ENCODE measurements around the gene RETN. TPM values are rescaled to one million over a fixed set of nuclear protein-coding genes. Genes with fewer than 3 reads are reported as not detected.

The RETN gene
- polyA plus RNA-seq, 1 of the 3 experiments (the other 2 are of a cell fraction): not detected

DNA sequence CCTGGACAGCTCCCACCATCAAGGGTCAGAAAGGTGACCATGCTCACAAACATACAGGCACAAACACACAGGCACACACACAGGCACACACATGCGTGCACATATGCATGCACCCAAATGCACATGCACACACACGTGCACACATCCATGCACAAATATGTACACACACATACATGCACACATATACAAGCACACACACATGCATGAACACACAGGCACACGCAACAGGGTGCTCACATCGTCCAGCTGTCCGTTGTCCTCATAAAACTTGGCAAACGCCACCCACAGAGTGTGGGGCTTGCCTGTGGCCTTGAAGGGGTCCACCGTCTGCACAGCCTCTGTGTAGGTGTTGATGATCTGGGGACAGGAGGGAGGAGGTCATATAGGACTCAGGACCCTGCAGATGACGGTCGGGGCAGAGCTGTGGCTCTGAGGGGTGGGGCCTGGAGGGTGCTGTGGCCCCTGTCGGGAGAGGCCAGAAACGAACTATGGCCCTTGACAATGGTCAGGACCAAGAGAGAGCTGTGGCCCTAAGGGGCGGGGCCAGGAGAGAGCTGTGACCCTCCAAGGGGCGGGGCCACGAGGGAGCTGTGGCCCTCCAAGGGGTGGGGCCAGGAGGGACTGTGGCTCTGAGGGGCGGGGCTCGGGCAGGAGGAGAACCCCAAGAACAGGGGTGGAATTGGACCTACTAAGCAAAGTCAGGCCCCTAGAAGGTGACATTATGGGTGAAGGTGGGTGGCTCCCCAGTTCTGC is 45.7 kb upstream of the RETN start (continued):
- TF ChIP-seq, protein P1, sequence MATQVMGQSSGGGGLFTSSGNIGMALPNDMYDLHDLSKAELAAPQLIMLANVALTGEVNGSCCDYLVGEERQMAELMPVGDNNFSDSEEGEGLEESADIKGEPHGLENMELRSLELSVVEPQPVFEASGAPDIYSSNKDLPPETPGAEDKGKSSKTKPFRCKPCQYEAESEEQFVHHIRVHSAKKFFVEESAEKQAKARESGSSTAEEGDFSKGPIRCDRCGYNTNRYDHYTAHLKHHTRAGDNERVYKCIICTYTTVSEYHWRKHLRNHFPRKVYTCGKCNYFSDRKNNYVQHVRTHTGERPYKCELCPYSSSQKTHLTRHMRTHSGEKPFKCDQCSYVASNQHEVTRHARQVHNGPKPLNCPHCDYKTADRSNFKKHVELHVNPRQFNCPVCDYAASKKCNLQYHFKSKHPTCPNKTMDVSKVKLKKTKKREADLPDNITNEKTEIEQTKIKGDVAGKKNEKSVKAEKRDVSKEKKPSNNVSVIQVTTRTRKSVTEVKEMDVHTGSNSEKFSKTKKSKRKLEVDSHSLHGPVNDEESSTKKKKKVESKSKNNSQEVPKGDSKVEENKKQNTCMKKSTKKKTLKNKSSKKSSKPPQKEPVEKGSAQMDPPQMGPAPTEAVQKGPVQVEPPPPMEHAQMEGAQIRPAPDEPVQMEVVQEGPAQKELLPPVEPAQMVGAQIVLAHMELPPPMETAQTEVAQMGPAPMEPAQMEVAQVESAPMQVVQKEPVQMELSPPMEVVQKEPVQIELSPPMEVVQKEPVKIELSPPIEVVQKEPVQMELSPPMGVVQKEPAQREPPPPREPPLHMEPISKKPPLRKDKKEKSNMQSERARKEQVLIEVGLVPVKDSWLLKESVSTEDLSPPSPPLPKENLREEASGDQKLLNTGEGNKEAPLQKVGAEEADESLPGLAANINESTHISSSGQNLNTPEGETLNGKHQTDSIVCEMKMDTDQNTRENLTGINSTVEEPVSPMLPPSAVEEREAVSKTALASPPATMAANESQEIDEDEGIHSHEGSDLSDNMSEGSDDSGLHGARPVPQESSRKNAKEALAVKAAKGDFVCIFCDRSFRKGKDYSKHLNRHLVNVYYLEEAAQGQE (IDR thresholded peaks at IDR 0.05; ENCODE audit: low read depth, low read length): no peak
- no peak for TF ChIP-seq RXRA (IDR thresholded peaks at IDR 0.05; ENCODE audit: borderline replicate concordance, low read depth)
- TF ChIP-seq, protein P2, sequence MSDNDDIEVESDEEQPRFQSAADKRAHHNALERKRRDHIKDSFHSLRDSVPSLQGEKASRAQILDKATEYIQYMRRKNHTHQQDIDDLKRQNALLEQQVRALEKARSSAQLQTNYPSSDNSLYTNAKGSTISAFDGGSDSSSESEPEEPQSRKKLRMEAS (IDR thresholded peaks at IDR 0.05; ENCODE audit: low read depth): no peak
- no peak for TF ChIP-seq NRF1 (IDR thresholded peaks at IDR 0.05; ENCODE audit: low read depth, low read length)
- TF ChIP-seq, protein P3, sequence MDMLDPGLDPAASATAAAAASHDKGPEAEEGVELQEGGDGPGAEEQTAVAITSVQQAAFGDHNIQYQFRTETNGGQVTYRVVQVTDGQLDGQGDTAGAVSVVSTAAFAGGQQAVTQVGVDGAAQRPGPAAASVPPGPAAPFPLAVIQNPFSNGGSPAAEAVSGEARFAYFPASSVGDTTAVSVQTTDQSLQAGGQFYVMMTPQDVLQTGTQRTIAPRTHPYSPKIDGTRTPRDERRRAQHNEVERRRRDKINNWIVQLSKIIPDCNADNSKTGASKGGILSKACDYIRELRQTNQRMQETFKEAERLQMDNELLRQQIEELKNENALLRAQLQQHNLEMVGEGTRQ (IDR thresholded peaks at IDR 0.05; ENCODE audit: borderline replicate concordance, low read depth, low read length): no peak
- no peak for TF ChIP-seq TAF1 (IDR thresholded peaks at IDR 0.05; ENCODE audit: borderline replicate concordance, low read depth, low read length)

DNA sequence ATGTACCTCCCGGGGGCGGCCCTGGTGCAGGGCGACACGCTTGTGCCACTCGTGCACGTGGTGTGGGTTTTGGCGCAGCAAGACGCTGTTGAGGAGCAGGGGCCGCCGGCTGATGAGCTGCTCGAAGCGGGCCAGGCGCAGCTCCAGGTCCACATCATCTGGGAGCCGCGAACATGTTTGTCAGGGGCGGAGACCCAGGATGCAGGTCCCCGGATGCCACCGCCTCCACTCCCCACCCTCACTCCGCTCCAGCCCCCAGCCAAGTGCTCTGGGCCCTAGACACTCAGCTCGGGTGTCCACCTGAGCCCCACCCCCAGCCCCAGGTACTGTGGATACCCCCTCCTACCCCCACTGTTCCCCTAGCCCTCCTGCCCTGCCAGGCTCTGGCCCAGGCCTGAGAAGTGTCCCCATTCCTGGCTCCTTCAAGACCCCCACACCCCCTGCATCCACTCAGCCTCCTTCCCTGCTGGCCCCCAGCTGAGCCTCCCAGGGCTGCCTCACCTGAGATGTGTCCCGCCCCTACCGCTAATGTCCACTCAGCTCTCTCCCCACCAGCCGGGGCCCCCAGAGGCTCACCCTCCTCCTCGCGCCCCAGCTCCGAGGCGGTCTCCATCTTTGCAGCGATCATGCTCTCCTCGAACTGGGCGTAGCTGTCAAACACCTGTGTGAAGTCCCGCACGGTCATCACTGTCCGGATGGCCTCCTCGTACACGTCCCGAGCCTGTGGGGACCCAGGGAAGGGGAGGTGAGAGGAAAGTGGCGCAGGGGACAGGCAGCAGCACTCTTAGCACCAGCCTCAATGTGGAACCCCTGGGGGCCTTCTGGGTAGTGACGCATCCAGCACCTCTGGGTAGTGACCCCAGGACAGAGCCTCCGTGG is 44.9 kb upstream of the RETN start:
- peaks cover 28% of the 10 kb centered on the region for H3K79me2 ChIP-seq (ENCODE audit: insufficient read depth)
- 97% methylated on average over 29 of the region's 39 CpGs for WGBS (ENCODE audit: low lambda C conversion rate)
- POLR2A ChIA-PET: interaction anchor here (0.6 kb wide), 1 partner anchor 1997 kb away, joined by 3 read pairs; no protein-coding TSS in a partner anchor
- no peak overlapping the region for H3K9ac ChIP-seq
- H4K20me1 ChIP-seq (ENCODE audit: insufficient read depth): 0 out of 2 replicates have a peak, but pooled peaks cover 5% of the 10 kb centered on the region
- no peak overlapping the region for H3K4me3 ChIP-seq (ENCODE audit: low read depth in 2 of 2, low read length in 1 of 2)
- H3K27ac ChIP-seq (ENCODE audit: low read depth in 2 of 2, low read length in 1 of 2): no peak overlapping the region
- no peak overlapping the region for H3K4me2 ChIP-seq
- peaks cover 8 to 31% of the 10 kb centered on the region in 2 experiments; a peak in 2 of 4 replicates for H3K4me1 ChIP-seq (ENCODE audit: control insufficient read depth in 1 of 2, insufficient read depth in 2 of 2, low read depth in 1 of 2, low read length in 1 of 2)
- CTCF ChIA-PET: interaction anchor here (1.1 to 2.2 kb wide), 2 partner anchors 56 to 57 kb away, joined by 6 read pairs; partner anchors contain the start of gene TRAPPC5
- TF ChIP-seq EZH2phosphoT487 (IDR thresholded peaks at IDR 0.05; ENCODE audit: borderline replicate concordance, low read depth) (no peak), RAD21 (IDR thresholded peaks at IDR 0.05; ENCODE audit: low read length) (no peak), MEF2A (IDR thresholded peaks at IDR 0.05; ENCODE audit: borderline replicate concordance, low read depth) (no peak), EP300 (IDR thresholded peaks at IDR 0.05; ENCODE audit: borderline replicate concordance in 1 of 2, low read depth in 1 of 2, low read length in 1 of 2) (no peak), ELF1 (IDR thresholded peaks at IDR 0.05) (no peak), TEAD4 (IDR thresholded peaks at IDR 0.05; ENCODE audit: borderline replicate concordance, insufficient read depth) (no peak), MXI1 (IDR thresholded peaks at IDR 0.05; ENCODE audit: low read depth, low read length) (no peak), GATA2 (CRISPR knock-in tag; IDR thresholded peaks at IDR 0.05) (no peak), CHD2 (IDR thresholded peaks at IDR 0.05; ENCODE audit: low read length, partially characterized antibody) (no peak), SMC3 (IDR thresholded peaks at IDR 0.05; ENCODE audit: low read depth, low read length) (no peak)
- TF ChIP-seq, protein P2 (IDR thresholded peaks at IDR 0.05; ENCODE audit: low read depth): no peak
- TF ChIP-seq, protein P4, sequence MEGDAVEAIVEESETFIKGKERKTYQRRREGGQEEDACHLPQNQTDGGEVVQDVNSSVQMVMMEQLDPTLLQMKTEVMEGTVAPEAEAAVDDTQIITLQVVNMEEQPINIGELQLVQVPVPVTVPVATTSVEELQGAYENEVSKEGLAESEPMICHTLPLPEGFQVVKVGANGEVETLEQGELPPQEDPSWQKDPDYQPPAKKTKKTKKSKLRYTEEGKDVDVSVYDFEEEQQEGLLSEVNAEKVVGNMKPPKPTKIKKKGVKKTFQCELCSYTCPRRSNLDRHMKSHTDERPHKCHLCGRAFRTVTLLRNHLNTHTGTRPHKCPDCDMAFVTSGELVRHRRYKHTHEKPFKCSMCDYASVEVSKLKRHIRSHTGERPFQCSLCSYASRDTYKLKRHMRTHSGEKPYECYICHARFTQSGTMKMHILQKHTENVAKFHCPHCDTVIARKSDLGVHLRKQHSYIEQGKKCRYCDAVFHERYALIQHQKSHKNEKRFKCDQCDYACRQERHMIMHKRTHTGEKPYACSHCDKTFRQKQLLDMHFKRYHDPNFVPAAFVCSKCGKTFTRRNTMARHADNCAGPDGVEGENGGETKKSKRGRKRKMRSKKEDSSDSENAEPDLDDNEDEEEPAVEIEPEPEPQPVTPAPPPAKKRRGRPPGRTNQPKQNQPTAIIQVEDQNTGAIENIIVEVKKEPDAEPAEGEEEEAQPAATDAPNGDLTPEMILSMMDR (IDR thresholded peaks at IDR 0.05): no peak
- DNase-seq: no peak
- peaks cover 3 to 62% of the 10 kb centered on the region in 2 experiments for H3K36me3 ChIP-seq (replicated peaks in 1 of 2; ENCODE audit: control insufficient read depth in 1 of 2, insufficient read depth in 2 of 2, low read length in 1 of 2)
- H3K9me3 ChIP-seq: no peaks in the 10 kb centered on the region
- H3F3A ChIP-seq (replicated peaks; ENCODE audit: insufficient read depth): peaks cover 1% of the 10 kb centered on the region
- no peaks in the 10 kb centered on the region for H3K9me2 ChIP-seq
- no peak overlapping the region for H2AFZ ChIP-seq (ENCODE audit: low read depth)
- no peaks in the 10 kb centered on the region for H3K27me3 ChIP-seq (ENCODE audit: insufficient read depth)

Data from SK-N-SH (cell line).